Keratinocyte (primary cell): ENCODE data around the gene ETNK1. TPM values are rescaled to one million over a fixed set of nuclear protein-coding genes. Genes with fewer than 3 reads are reported as not detected.
"Not testable (repeated sequence)": the region's sequence is repeated elsewhere in the genome, so short reads cannot be mapped to it uniquely, and the experiment has no call there.

Source experiments
- DNase-seq: peaks from one replicate; pipeline ENCODE4 v3.0.0-alpha.2; 2011; ENCODE audit warnings: low read depth, missing footprints, low spot score
- FAIRE-seq: peaks from 2 replicates; lab custom pipeline; 2011; peaks lifted over from hg19 to GRCh38; lab: Jason Lieb, UNC
- H2AFZ ChIP-seq: 2 replicates; pipeline ENCODE4 v1.6.0; 2012; ENCODE audit warnings: low read length, control low read depth, inconsistent platforms; ENCODE audit not compliant: control insufficient read depth
- H3K27ac ChIP-seq: 2 replicates; pipeline ENCODE4 v1.5.1; 2011; ENCODE audit warnings: low read length; ENCODE audit not compliant: control insufficient read depth, insufficient read depth
- H3K27me3 ChIP-seq: 3 replicates; pipeline ENCODE4 v1.6.0; 2011; ENCODE audit warnings: low read length; ENCODE audit not compliant: control insufficient read depth, insufficient read depth; ENCODE audit errors: extremely low read depth
- H3K36me3 ChIP-seq, 2 experiments: 2 replicates in 1 of 2; 3 replicates in 1 of 2; pipeline ENCODE4 v1.5.1; 2011; ENCODE audit warnings: low read length in 2 of 2, mild to moderate bottlenecking in 1 of 2; ENCODE audit not compliant: control insufficient read depth in 2 of 2, insufficient read depth in 2 of 2; ENCODE audit errors: extremely low read depth in 1 of 2
- H3K4me1 ChIP-seq: 3 replicates; pipeline ENCODE4 v1.5.1; 2011; ENCODE audit warnings: low read length; ENCODE audit not compliant: control insufficient read depth, insufficient read depth; ENCODE audit errors: extremely low read depth
- H3K4me2 ChIP-seq: 3 replicates; pipeline ENCODE4 v1.6.0; 2011; ENCODE audit warnings: low read depth, low read length; ENCODE audit not compliant: control insufficient read depth, insufficient read depth; ENCODE audit errors: extremely low read depth
- H3K4me3 ChIP-seq, 3 experiments: fragments of 200-600 bp in 1 of 3; sonication (generic) in 1 of 3; 2 replicates in 2 of 3; 3 replicates in 1 of 3; pipeline ENCODE4 v1.5.1; 2011 to 2016; ENCODE audit warnings: low read length in 3 of 3, mild to moderate bottlenecking in 3 of 3, control low read depth in 2 of 3, inconsistent platforms in 1 of 3, low read depth in 1 of 3, mixed read lengths in 1 of 3, mixed run types in 1 of 3, moderate library complexity in 1 of 3; ENCODE audit not compliant: control insufficient read depth in 2 of 3, insufficient read depth in 2 of 3; ENCODE audit errors: extremely low read depth in 1 of 3
- H3K79me2 ChIP-seq: 2 replicates; pipeline ENCODE4 v1.6.0; 2012; ENCODE audit warnings: low read length; ENCODE audit not compliant: control insufficient read depth, insufficient read depth
- H3K9ac ChIP-seq: 3 replicates; pipeline ENCODE4 v1.6.0; 2011; ENCODE audit warnings: low read length; ENCODE audit not compliant: control insufficient read depth, insufficient read depth; ENCODE audit errors: extremely low read depth
- H3K9me1 ChIP-seq: 3 replicates; pipeline ENCODE4 v1.6.0; 2011; ENCODE audit warnings: low read length; ENCODE audit not compliant: control insufficient read depth, insufficient read depth; ENCODE audit errors: extremely low read depth
- H3K9me3 ChIP-seq: 2 replicates; pipeline ENCODE4 v1.5.1; 2012; ENCODE audit warnings: low read depth, low read length; ENCODE audit not compliant: control insufficient read depth
- H4K20me1 ChIP-seq: 3 replicates; pipeline ENCODE4 v1.6.0; 2011; ENCODE audit warnings: low read length; ENCODE audit not compliant: control insufficient read depth, insufficient read depth; ENCODE audit errors: extremely low read depth
- CTCF ChIP-seq, 3 experiments: IDR thresholded peaks in 1 of 3; conservative IDR thresholded peaks in 1 of 3; optimal IDR thresholded peaks in 1 of 3; 2 replicates in 2 of 3; 3 replicates in 1 of 3; pipeline versions ENCODE3 to v1.5.1; 2011; ENCODE audit warnings: low read length in 3 of 3, mild to moderate bottlenecking in 3 of 3, moderate library complexity in 2 of 3, control low read depth in 1 of 3, inconsistent platforms in 1 of 3; ENCODE audit not compliant: insufficient read depth in 2 of 3; ENCODE audit errors: extremely low read depth in 1 of 3
- EZH2 ChIP-seq: IDR thresholded peaks from one replicate; pipeline ENCODE4 v1.6.1; 2012; ENCODE audit warnings: inconsistent platforms, mild to moderate bottlenecking, low read length, moderate library complexity
- dilution Hi-C: fragments of 300-500 bp; cut with MboI; formaldehyde crosslinking; loops from one replicate; pipeline ENCODE4 v1.7.0; 2020; ENCODE audit warnings: low sequenced_read_pairs; ENCODE audit not compliant: extremely low pct_ligation_motif_present
- polyA plus RNA-seq, 5 experiments: library from polyadenylated mRNA; depleted of rRNA in 3 of 5; stranded (reverse) in 3 of 5; stranded (forward) in 1 of 5; unstranded in 1 of 5; fragments of >200 nt; gene quantifications; 1 replicate in 1 of 5; 2 replicates in 3 of 5; 3 replicates in 1 of 5; pipeline versions ENCODE4 v1.2.1 to v1.2.3, GENCODE V29; 2011 to 2012; ENCODE audit warnings: missing spikeins in 2 of 5, low read depth in 1 of 5, low replicate concordance in 1 of 5

The ETNK1 gene
- polyA plus RNA-seq, 1 donor (not counting 4 experiments of a cell fraction or from before 2014, with no cell fraction given) = 20.3 TPM

GRCh38 chr12:22609501-22609900 is 15.5 kb upstream of the ETNK1 start:
- Histone ChIP-seq H3K27me3 (no peaks in the 10 kb centered on the region), H3K9ac (no peak overlapping the region), H3K36me3 (no peaks in the 10 kb centered on the region), H4K20me1 (no peaks in the 10 kb centered on the region), H3K9me3 (no peaks in the 10 kb centered on the region), H3K27ac (no peak overlapping the region), H2AFZ (no peak overlapping the region), H3K4me3 (no peak overlapping the region), H3K4me2 (no peak overlapping the region), H3K4me1 (no peaks in the 10 kb centered on the region), H3K9me1 (no peaks in the 10 kb centered on the region), H3K79me2 (no peaks in the 10 kb centered on the region)
- no peak for TF ChIP-seq CTCF (optimal IDR thresholded peaks at IDR 0.05 in 1 of 3, IDR thresholded peaks at IDR 0.05 in 1 of 3, conservative IDR thresholded peaks at IDR 0.05 in 1 of 3; ENCODE audit: extremely low read depth in 1 of 3, insufficient read depth in 2 of 3, low read length in 3 of 3)
- no peak for TF ChIP-seq EZH2
- FAIRE-seq (no peak), DNase-seq (no peak)
- dilution Hi-C loops = no loop called here

- no peaks in the 10 kb centered on the region for H3K36me3 ChIP-seq
- H4K20me1 ChIP-seq = no peaks in the 10 kb centered on the region
- H3K27ac ChIP-seq = no peak overlapping the region
- no peaks in the 10 kb centered on the region for H3K9me3 ChIP-seq
- dilution Hi-C loops = no loop called here
- FAIRE-seq = no peak
- no peaks in the 10 kb centered on the region for H3K4me1 ChIP-seq
- no peak for DNase-seq
- H3K9me1 ChIP-seq = no peaks in the 10 kb centered on the region
- no peak overlapping the region for H3K4me2 ChIP-seq
- no peak overlapping the region for H2AFZ ChIP-seq
- no peaks in the 10 kb centered on the region for H3K27me3 ChIP-seq
- no peak overlapping the region for H3K4me3 ChIP-seq
- TF ChIP-seq CTCF (optimal IDR thresholded peaks at IDR 0.05 in 1 of 3, IDR thresholded peaks at IDR 0.05 in 1 of 3, conservative IDR thresholded peaks at IDR 0.05 in 1 of 3; ENCODE audit: extremely low read depth in 1 of 3, insufficient read depth in 2 of 3, low read length in 3 of 3) = no peak
- TF ChIP-seq EZH2 = no peak
- no peak overlapping the region for H3K9ac ChIP-seq
- no peaks in the 10 kb centered on the region for H3K79me2 ChIP-seq
These were observed 14.8 kb upstream of the ETNK1 start for GRCh38 chr12:22610131-22610530.

GRCh38 chr12:22612822-22613221 is 12.1 kb upstream of the ETNK1 start:
- H3K36me3 ChIP-seq, H3K4me3 ChIP-seq, H3K9me1 ChIP-seq, H3K27ac ChIP-seq, H3K9me3 ChIP-seq, H2AFZ ChIP-seq, dilution Hi-C loops, H4K20me1 ChIP-seq, H3K27me3 ChIP-seq, DNase-seq, H3K4me1 ChIP-seq, H3K4me2 ChIP-seq, H3K79me2 ChIP-seq, H3K9ac ChIP-seq, FAIRE-seq: not testable (repeated sequence)
